Lower lobe of right lung (tissue), 2 donors: ENCODE results near the gene HPCAL1. TPM values are rescaled to one million over a fixed set of nuclear protein-coding genes. Genes with fewer than 3 reads are reported as not detected.

Experiments used
- ATAC-seq, 2 donors: fragments of 200-7000 bp; cut with Tn5 transposase; one replicate each; pipeline ENCODE4 v1.9.1; 2020 to 2022; ENCODE audit warnings: mild to moderate bottlenecking in 2 of 2, moderate library complexity in 2 of 2
- DNase-seq: peaks from one replicate; pipeline ENCODE4 v3.0.0-alpha.2; 2020
- H3K27ac ChIP-seq: fragments of 200-600 bp; one replicate; pipeline ENCODE4 v1.8.0; 2022
- H3K27me3 ChIP-seq: fragments of 200-600 bp; one replicate; pipeline ENCODE4 v1.8.0; 2022; ENCODE audit warnings: low read depth
- H3K36me3 ChIP-seq: fragments of 200-600 bp; one replicate; pipeline ENCODE4 v1.8.0; 2022; ENCODE audit warnings: mild to moderate bottlenecking
- H3K4me1 ChIP-seq: fragments of 200-600 bp; one replicate; pipeline ENCODE4 v1.8.0; 2022
- H3K4me3 ChIP-seq: fragments of 200-600 bp; one replicate; pipeline ENCODE4 v1.8.0; 2022; ENCODE audit warnings: mild to moderate bottlenecking
- H3K9me3 ChIP-seq: fragments of 200-600 bp; one replicate; pipeline ENCODE4 v1.8.0; 2022
- CTCF ChIP-seq: fragments of 200-600 bp; IDR thresholded peaks from one replicate; pipeline ENCODE4 v1.8.0; 2022; ENCODE audit warnings: antibody characterized with exemption, mild to moderate bottlenecking
- intact Hi-C: fragments of 100-400 bp; cut with DNase I; formaldehyde crosslinking; loops from one replicate; pipeline ENCODE4 v1.11.0; 2022
- total RNA-seq: library from RNA; stranded (reverse); fragmentation: NEBNext Ultra II Directional; extraction: Animal tissue kit (Norgen Biotek cat#: 25700); gene quantifications from one replicate; pipeline ENCODE4 v1.2.1, GENCODE V29; 2021
- donor health status: DM: no; HTN: yes; CAD: no; lungs with severe emphysema.

Gene HPCAL1
- total RNA-seq, 1 donor from 2014 or later, result 132 TPM

- DNase-seq (no peak), ATAC-seq (no peak)
- peaks cover 89% of the 10 kb centered on the region for H3K4me1 ChIP-seq
- no peaks in the 10 kb centered on the region for H3K9me3 ChIP-seq
- H3K27me3 ChIP-seq, result no peaks in the 10 kb centered on the region
- H3K4me3 ChIP-seq, result no peak overlapping the region
- H3K36me3 ChIP-seq, result no peaks in the 10 kb centered on the region
- no peak for TF ChIP-seq CTCF
- intact Hi-C loops, result no loop called here
- H3K27ac ChIP-seq, result no peak overlapping the region
These were observed 25.4 kb downstream of the HPCAL1 start for GRCh38 chr2:10327896-10328669.

- ATAC-seq, result no peak
- Histone ChIP-seq H3K4me3 (no peak overlapping the region), H3K27me3 (no peaks in the 10 kb centered on the region), H3K36me3 (no peaks in the 10 kb centered on the region), H3K27ac (peak overlapping the region; percentile 53), H3K9me3 (no peaks in the 10 kb centered on the region), H3K4me1 (peaks cover 90% of the 10 kb centered on the region)
- TF ChIP-seq CTCF, result no peak
- intact Hi-C loops, result no loop called here
- DNase-seq, result no peak
These were observed 26.2 kb downstream of the HPCAL1 start for GRCh38 chr2:10328670-10329579.

- H3K4me1 ChIP-seq, result peaks cover 85% of the 10 kb centered on the region
- DNase-seq (no peak), ATAC-seq (no peak)
- intact Hi-C loops, result no loop called here
- no peaks in the 10 kb centered on the region for H3K27me3 ChIP-seq
- H3K36me3 ChIP-seq, result no peaks in the 10 kb centered on the region
- no peak for TF ChIP-seq CTCF
- peak overlapping the region; percentile 53 for H3K27ac ChIP-seq
- H3K9me3 ChIP-seq, result no peaks in the 10 kb centered on the region
- no peak overlapping the region for H3K4me3 ChIP-seq
These were observed 26.8 kb downstream of the HPCAL1 start for GRCh38 chr2:10329580-10329879.

- Histone ChIP-seq H3K36me3 (no peaks in the 10 kb centered on the region), H3K9me3 (peaks cover 1% of the 10 kb centered on the region), H3K4me1 (peaks cover 83% of the 10 kb centered on the region), H3K27me3 (no peaks in the 10 kb centered on the region), H3K4me3 (peak overlapping the region; percentile 44), H3K27ac (peak overlapping the region; percentile 67)
- no peak for TF ChIP-seq CTCF
- intact Hi-C loops, result no loop called here
- DNase-seq (no peak), ATAC-seq (no peak)
These were observed 27.4 kb downstream of the HPCAL1 start for GRCh38 chr2:10329880-10330699.

- ATAC-seq, result no peak
- peak overlapping the region; percentile 44 for H3K4me3 ChIP-seq
These were observed 28.0 kb downstream of the HPCAL1 start for GRCh38 chr2:10330700-10331026.

More at GRCh38 chr2:10330700-10331026, 28.0 kb downstream of the HPCAL1 start:
- no peak for TF ChIP-seq CTCF
- Histone ChIP-seq H3K4me1 (peaks cover 77% of the 10 kb centered on the region), H3K27ac (peak overlapping the region; percentile 67), H3K27me3 (no peaks in the 10 kb centered on the region), H3K36me3 (no peaks in the 10 kb centered on the region), H3K9me3 (peaks cover 6% of the 10 kb centered on the region)
- no peak for DNase-seq
- intact Hi-C loops, result no loop called here
